ENCODE data around the gene XPO4. TPM values are rescaled to one million over a fixed set of nuclear protein-coding genes. Genes with fewer than 3 reads are reported as not detected.

XPO4 gene
- total RNA-seq, 2 donors from 2014 or later: 20.8 to 26.8 TPM

GRCh38 chr13:20815464-20815863 is 87.1 kb downstream of the XPO4 start:
- ATAC-seq (replicated peaks in 1 of 2) (no peak), DNase-seq (no peak)
- peaks cover 1 to 18% of the 10 kb centered on the region in 2 donors for H3K36me3 Mint-ChIP-seq (ENCODE audit: insufficient read depth in 2 of 2)
- no peaks in the 10 kb centered on the region for H3K27me3 Mint-ChIP-seq (ENCODE audit: low read depth)
- H3K4me3 Mint-ChIP-seq: no peak overlapping the region
- peaks cover 2% of the 10 kb centered on the region for H3K4me1 Mint-ChIP-seq (ENCODE audit: low read depth)
- H3K27ac Mint-ChIP-seq: no peak overlapping the region
- no peaks in the 10 kb centered on the region for H3K9me3 Mint-ChIP-seq

GRCh38 chr13:20814224-20814910 is 88.2 kb downstream of the XPO4 start:
- no peak overlapping the region for H3K4me3 Mint-ChIP-seq
- no peaks in the 10 kb centered on the region for H3K9me3 Mint-ChIP-seq
- peaks cover 1 to 18% of the 10 kb centered on the region in 2 donors for H3K36me3 Mint-ChIP-seq (ENCODE audit: insufficient read depth in 2 of 2)
- no peaks in the 10 kb centered on the region for H3K27me3 Mint-ChIP-seq (ENCODE audit: low read depth)
- no peaks in the 10 kb centered on the region for H3K4me1 Mint-ChIP-seq (ENCODE audit: low read depth)
- DNase-seq: no peak
- no peak for ATAC-seq (replicated peaks in 1 of 2)
- H3K27ac Mint-ChIP-seq: no peak overlapping the region

- Mint-ChIP-seq H3K27ac (no peak overlapping the region), H3K36me3 (ENCODE audit: insufficient read depth in 2 of 2) (peaks cover 1 to 21% of the 10 kb centered on the region in 2 donors), H3K4me3 (no peak overlapping the region), H3K4me1 (ENCODE audit: low read depth) (no peaks in the 10 kb centered on the region), H3K27me3 (ENCODE audit: low read depth) (no peaks in the 10 kb centered on the region), H3K9me3 (no peaks in the 10 kb centered on the region)
- ATAC-seq (replicated peaks in 1 of 2) (no peak), DNase-seq (no peak)
These were observed 89.7 kb downstream of the XPO4 start for GRCh38 chr13:20812890-20813289.

GRCh38 chr13:20810808-20811207 is 91.7 kb downstream of the XPO4 start:
- DNase-seq (no peak), ATAC-seq (replicated peaks in 1 of 2) (no peak)
- Mint-ChIP-seq H3K4me1 (ENCODE audit: low read depth) (no peaks in the 10 kb centered on the region), H3K4me3 (no peak overlapping the region), H3K36me3 (ENCODE audit: insufficient read depth in 2 of 2) (peaks cover 1 to 23% of the 10 kb centered on the region in 2 donors), H3K9me3 (no peaks in the 10 kb centered on the region), H3K27ac (peak overlapping the region; percentile 14), H3K27me3 (ENCODE audit: low read depth) (no peaks in the 10 kb centered on the region)

DNA sequence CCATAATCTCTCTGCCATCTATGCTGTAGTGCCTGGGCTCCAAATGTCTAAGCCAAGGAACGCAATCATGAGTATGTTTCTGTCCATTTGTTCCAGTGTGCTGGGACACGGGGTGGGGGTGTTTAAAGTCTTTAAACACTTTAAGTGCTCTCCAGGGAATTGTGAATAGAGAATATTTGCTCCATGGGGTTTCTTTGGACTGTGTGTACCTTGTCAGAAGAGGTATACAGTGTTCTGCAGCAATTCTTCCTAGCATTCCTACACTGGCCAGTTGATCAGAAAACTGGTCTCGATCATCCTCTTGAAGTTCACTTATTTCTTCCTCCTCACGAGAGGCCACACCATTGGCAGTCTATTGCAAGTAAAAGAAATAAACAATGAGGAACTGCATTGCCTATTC is 93.7 kb downstream of the XPO4 start:
- H3K36me3 Mint-ChIP-seq (ENCODE audit: insufficient read depth in 2 of 2): peaks cover 4 to 23% of the 10 kb centered on the region in 2 donors

DNA sequence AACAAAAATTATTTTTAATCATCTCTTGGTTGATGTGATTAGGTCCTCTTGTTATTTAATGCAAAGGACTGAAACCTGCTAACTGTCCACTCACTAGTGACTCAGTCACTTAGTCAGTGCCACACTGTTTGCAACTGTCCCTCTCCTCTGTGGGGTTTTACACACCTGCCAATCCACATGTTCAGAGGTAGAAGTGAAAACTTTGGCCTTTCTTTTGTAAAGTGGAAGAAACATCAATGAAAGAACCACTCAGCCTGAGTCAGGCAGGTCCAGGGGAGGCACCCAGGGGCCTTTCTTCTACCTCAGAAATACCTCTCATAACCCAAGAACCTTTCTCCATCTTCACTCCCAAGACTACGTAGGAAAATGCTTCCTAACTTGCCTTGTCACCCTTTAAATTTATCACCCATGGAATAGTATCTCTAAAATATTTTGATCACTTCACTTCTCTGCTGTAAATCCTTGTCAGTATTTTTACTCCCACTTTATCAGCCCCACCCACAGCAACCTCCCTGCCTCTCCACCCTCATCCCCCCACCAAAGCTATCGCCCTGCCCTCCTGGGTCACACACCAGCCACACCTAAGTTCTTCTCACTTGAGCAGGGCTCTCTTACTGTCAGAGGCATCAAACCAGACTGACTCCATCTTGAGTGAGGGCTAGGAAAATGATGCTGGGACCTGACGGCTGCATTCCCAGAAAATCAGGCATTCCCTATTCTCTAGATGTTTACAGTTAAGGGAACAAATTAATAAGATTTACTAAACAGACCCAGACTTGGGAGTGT is 99.2 kb downstream of the XPO4 start:
- ATAC-seq (replicated peaks in 1 of 2): peak in 1 of 2 donors; percentile 35
- Mint-ChIP-seq H3K9me3 (no peaks in the 10 kb centered on the region), H3K27me3 (ENCODE audit: low read depth) (no peaks in the 10 kb centered on the region), H3K36me3 (ENCODE audit: insufficient read depth in 2 of 2) (peaks cover 5 to 16% of the 10 kb centered on the region in 2 donors), H3K4me1 (ENCODE audit: low read depth) (peaks cover 10% of the 10 kb centered on the region), H3K27ac (peak overlapping the region; percentile 58), H3K4me3 (no peak overlapping the region)
- no peak for DNase-seq

More for the DNA sequence above, 93.7 kb downstream of the XPO4 start:
- Mint-ChIP-seq H3K27ac (no peak overlapping the region), H3K27me3 (ENCODE audit: low read depth) (no peaks in the 10 kb centered on the region), H3K4me3 (no peak overlapping the region), H3K9me3 (no peaks in the 10 kb centered on the region), H3K4me1 (ENCODE audit: low read depth) (no peaks in the 10 kb centered on the region)
- ATAC-seq (replicated peaks in 1 of 2) (no peak), DNase-seq (no peak)

GRCh38 chr13:20801707-20802106 is 100.8 kb downstream of the XPO4 start:
- Mint-ChIP-seq H3K36me3 (ENCODE audit: insufficient read depth in 2 of 2) (peaks cover 5 to 16% of the 10 kb centered on the region in 2 donors), H3K27ac (peak overlapping the region; percentile 13), H3K4me1 (ENCODE audit: low read depth) (peaks cover 16% of the 10 kb centered on the region), H3K9me3 (no peaks in the 10 kb centered on the region), H3K27me3 (ENCODE audit: low read depth) (no peaks in the 10 kb centered on the region), H3K4me3 (no peak overlapping the region)
- DNase-seq (no peak), ATAC-seq (replicated peaks in 1 of 2) (no peak)

DNA sequence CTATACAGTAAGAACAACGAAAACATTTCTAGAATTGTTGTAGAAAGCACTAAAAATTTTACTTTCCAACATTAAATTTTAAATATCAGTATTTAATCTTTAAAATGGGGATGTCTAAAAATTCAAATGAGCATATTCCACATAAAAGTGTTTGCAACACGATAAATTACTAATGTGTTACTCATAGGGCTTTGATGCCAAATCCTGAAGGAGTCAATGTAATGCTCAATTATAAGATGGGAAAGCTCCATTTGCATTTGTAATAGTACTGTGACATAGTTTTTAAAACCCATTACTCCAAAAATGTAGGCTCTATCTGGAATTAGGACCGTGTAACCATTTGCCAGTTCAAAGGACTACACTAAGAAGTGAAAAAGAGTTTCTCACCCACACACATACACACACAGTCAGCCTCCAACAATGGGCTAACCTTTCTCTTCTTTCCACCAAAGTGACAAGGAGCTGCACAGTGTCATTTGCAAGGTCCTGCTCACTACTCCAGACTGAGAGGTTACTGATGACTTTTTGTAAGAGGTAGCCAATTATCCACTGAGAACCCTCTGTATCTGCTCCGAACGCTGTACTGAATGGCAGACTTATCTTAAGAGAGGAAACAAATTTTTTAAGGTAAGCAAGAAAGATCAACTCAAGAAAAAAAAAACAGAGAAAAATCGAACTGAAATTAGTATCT is 102.7 kb downstream of the XPO4 start:
- no peak overlapping the region for H3K4me3 Mint-ChIP-seq

GRCh38 chr13:20798027-20798426 is 104.5 kb downstream of the XPO4 start:
- H3K27ac Mint-ChIP-seq: no peak overlapping the region
- ATAC-seq (replicated peaks in 1 of 2) (no peak), DNase-seq (no peak)
- H3K27me3 Mint-ChIP-seq (ENCODE audit: low read depth): no peaks in the 10 kb centered on the region
- H3K9me3 Mint-ChIP-seq: no peaks in the 10 kb centered on the region
- peaks cover 2 to 20% of the 10 kb centered on the region in 2 donors for H3K36me3 Mint-ChIP-seq (ENCODE audit: insufficient read depth in 2 of 2)
- peaks cover 8% of the 10 kb centered on the region for H3K4me1 Mint-ChIP-seq (ENCODE audit: low read depth)
- no peak overlapping the region for H3K4me3 Mint-ChIP-seq

More for the DNA sequence above, 102.7 kb downstream of the XPO4 start:
- DNase-seq (no peak), ATAC-seq (replicated peaks in 1 of 2) (no peak)
- Mint-ChIP-seq H3K36me3 (ENCODE audit: insufficient read depth in 2 of 2) (peaks cover 2 to 14% of the 10 kb centered on the region in 2 donors), H3K27ac (peak overlapping the region; percentile 46), H3K9me3 (no peaks in the 10 kb centered on the region), H3K27me3 (ENCODE audit: low read depth) (no peaks in the 10 kb centered on the region), H3K4me1 (ENCODE audit: low read depth) (peaks cover 16% of the 10 kb centered on the region)

DNA sequence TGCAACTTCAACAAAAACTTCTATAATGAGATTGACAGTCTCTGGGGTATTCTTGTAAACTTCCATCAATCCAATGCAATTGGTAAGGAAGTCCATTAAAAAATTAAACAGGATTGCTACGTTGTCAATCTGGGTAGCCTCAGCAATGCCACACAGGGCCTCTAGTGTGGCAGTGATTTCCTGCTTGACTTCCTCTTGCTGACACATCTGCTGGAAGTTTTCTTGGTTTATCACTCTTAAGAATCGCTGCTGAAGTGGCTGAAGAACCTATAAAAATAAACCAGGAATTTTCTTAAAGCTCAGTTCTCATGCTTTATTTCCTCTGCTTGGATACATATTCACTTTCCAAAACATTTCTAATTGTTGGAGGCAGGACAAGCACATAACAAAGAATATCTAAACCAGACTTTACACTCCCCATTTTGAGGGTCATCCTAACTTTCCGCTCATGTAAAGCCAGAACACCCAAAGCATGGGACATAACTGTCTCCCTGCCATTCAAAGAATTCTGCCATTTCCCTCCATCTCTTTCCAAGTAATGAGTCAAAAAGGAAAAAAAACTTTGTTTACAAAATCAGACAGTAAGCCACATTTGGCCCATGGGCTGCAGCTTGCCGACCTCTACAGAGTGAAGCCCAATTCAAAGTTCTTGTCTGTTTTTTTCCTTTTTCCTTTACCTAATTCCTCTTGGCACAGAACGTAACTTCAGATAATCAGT is 105.6 kb downstream of the XPO4 start:
- Mint-ChIP-seq H3K27me3 (ENCODE audit: low read depth) (no peaks in the 10 kb centered on the region), H3K9me3 (no peaks in the 10 kb centered on the region), H3K27ac (peak overlapping the region; percentile 26), H3K36me3 (ENCODE audit: insufficient read depth in 2 of 2) (peaks cover 2 to 20% of the 10 kb centered on the region in 2 donors), H3K4me3 (no peak overlapping the region), H3K4me1 (ENCODE audit: low read depth) (peaks cover 6% of the 10 kb centered on the region)
- DNase-seq (no peak), ATAC-seq (replicated peaks in 1 of 2) (no peak)

DNA sequence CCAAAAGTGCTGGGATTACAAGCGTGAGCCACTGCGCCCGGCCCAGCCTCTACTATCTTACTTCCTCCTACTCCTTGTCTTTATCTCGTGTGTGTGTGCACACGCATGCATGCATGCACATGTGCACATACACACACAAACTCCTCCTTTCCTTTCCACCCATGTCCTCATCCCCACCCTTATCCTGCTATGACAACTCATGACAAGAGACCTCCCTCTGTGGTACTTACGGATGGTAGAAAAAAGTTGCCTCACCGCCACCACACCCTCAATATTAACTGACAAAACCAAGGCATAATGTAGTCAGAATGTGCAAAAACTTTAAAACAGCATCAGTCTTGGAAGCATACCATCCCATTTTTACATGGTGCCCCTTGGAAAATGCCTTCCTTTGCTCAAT is 112.9 kb downstream of the XPO4 start:
- H3K9me3 Mint-ChIP-seq: no peaks in the 10 kb centered on the region
- no peak for ATAC-seq (replicated peaks in 1 of 2)
- H3K36me3 Mint-ChIP-seq (ENCODE audit: insufficient read depth in 2 of 2): peaks cover 4 to 17% of the 10 kb centered on the region in 2 donors
- H3K27ac Mint-ChIP-seq: no peak overlapping the region
- H3K4me1 Mint-ChIP-seq (ENCODE audit: low read depth): no peaks in the 10 kb centered on the region
- no peak overlapping the region for H3K4me3 Mint-ChIP-seq
- no peak for DNase-seq
- no peaks in the 10 kb centered on the region for H3K27me3 Mint-ChIP-seq (ENCODE audit: low read depth)

- H3K27ac Mint-ChIP-seq: no peak overlapping the region
- H3K4me3 Mint-ChIP-seq: no peak overlapping the region
- ATAC-seq (replicated peaks in 1 of 2) (no peak), DNase-seq (no peak)
- H3K4me1 Mint-ChIP-seq (ENCODE audit: low read depth): no peaks in the 10 kb centered on the region
- no peaks in the 10 kb centered on the region for H3K27me3 Mint-ChIP-seq (ENCODE audit: low read depth)
- H3K9me3 Mint-ChIP-seq: no peaks in the 10 kb centered on the region
- peaks cover 6 to 18% of the 10 kb centered on the region in 2 donors for H3K36me3 Mint-ChIP-seq (ENCODE audit: insufficient read depth in 2 of 2)
These were observed 114.2 kb downstream of the XPO4 start for GRCh38 chr13:20788312-20788711.

Data from activated T-cell treated with anti-CD3 and anti-CD28 coated beads, Interleukin-2, amount 50 U/mL, for 72 hours (primary cell).